ENCODE data around the gene PEX3. TPM values are rescaled to one million over a fixed set of nuclear protein-coding genes. Genes with fewer than 3 reads are reported as not detected.

Gene PEX3
- total and polyA plus RNA-seq, 2 of the 4 experiments (the other 2 are of a cell fraction), result 13.3 to 13.7 TPM

DNA sequence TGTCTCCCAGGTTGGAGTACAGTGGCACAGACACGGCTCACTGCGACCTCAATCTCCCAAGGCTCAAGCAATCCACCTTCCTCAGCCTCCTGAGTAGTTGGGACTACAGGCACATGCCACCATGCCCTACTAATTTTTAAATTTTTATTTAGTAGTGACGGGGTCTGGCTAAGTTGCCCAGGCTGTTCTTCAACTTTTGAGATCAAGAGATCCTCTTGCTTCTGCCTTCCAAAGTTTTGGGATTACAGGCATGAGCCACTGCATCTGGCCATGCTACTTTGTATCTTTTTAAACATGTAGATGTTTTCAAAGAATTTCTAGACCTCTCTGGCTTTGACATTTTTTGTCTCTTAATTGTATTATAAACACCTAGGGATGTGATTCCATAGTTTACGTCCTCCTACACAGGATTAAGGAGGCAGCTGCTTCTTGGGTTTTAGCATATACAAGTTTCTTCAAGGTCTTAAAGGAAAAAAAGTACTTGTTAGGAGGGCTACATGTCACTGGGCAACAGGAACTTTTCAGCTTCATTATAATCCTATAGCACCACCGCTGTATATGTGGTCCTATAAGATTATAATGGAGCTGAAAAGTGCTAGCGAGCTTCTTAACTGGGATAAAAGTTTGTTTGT lies 1.4 kb upstream of the PEX3 start (continued):
- no peak for TF ChIP-seq SMC3 (IDR thresholded peaks at IDR 0.05; ENCODE audit: low read depth, low read length)

DNA sequence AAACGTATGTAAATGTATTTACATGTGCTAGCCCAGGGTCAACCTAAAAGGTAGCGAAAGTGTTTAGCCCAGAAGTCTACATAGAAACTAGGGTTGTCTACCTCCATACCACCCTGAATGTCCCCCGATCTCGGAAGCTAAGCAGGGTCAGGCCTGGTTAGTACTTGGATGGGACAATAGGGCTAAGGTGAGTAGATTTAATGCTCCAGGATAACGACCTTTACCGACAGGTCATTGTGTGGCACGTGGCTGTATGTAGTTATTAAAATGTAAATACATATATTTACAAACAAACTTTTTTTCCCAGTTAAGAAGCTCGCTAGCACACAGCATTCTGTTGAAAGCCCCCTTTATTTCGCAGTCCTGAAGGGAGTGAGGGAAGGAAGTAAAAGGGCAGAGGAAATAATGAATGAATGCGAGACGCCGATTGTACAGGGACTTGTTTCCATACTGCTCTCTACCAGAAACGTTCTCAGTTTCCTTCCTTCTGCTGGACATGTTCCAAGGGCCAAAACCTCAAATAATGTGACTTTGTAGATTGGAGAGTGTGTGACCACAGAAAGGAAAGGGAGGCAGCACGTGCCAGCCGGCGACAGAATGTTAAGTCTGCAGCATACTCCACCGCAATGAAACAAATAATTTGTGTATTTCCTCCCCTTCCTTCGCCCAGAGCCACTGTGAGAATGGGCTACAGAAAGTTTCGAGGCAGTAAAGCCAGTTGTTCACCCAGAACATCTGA lies 722 bp upstream of the PEX3 start:
- ATAC-seq (ENCODE audit: low read depth), result peak; percentile 6
- peak overlapping the region; percentile 75 for H3K4me3 ChIP-seq (ENCODE audit: insufficient read depth, low read depth, low read length)
- peaks cover 2% of the 10 kb centered on the region; the same call in 1 of the 2 replicates for H3K36me3 ChIP-seq (ENCODE audit: control insufficient read depth, insufficient read depth, low read length)
- peak overlapping the region; percentile 93 for H2AFZ ChIP-seq (replicated peaks; ENCODE audit: low read length, poor library complexity)
- peak overlapping the region; percentile 61; the same call in 1 of the 2 replicates for H2AK5ac ChIP-seq (ENCODE audit: low read depth, low read length)
- no peaks in the 10 kb centered on the region for H3K9me1 ChIP-seq (ENCODE audit: insufficient read depth, low read length)
- no TSS peak for BruUV-seq (replicated peaks)
- H3K27ac ChIP-seq (ENCODE audit: insufficient read depth, low read length), result peak overlapping the region; percentile 71
- H2BK15ac ChIP-seq (ENCODE audit: low read depth, low read length), result peak overlapping the region; percentile 43; the same call in 1 of the 3 replicates
- peak; percentile 23 for DNase-seq
- peak overlapping the region; percentile 70 to 76 for H4K8ac ChIP-seq (ENCODE audit: low read depth in 2 of 2, low read length in 2 of 2)
- no peaks in the 10 kb centered on the region for H4K20me1 ChIP-seq (ENCODE audit: insufficient read depth, low read length)
- H2BK20ac ChIP-seq (ENCODE audit: low read depth, low read length), result peak overlapping the region; percentile 42; the same call in 1 of the 2 replicates
- H3K56ac ChIP-seq (ENCODE audit: extremely low read depth, insufficient read depth, low read length), result peak overlapping the region; percentile 89
- no peaks in the 10 kb centered on the region for H3K9me3 ChIP-seq (ENCODE audit: control insufficient read depth, insufficient read depth, low read length)
- peaks cover 15 to 41% of the 10 kb centered on the region in 2 experiments for H3K79me1 ChIP-seq (ENCODE audit: low read depth in 1 of 2, low read length in 2 of 2)
- peak overlapping the region; percentile 81 for H2AK9ac ChIP-seq (replicated peaks; ENCODE audit: low read depth, low read length, poor library complexity)
- ChIA-PET POLR2A (ENCODE audit: unreplicated experiment) (interaction anchor here (0.6 kb wide), 2 partner anchors 297 to 1185 kb away, joined by 4 to 5 read pairs; no protein-coding TSS in a partner anchor), CTCF (no interaction called here)
- H4K5ac ChIP-seq (ENCODE audit: low read depth, low read length), result peak overlapping the region; percentile 41
- peak overlapping the region; percentile 30 for H3K18ac ChIP-seq (ENCODE audit: low read depth, low read length)
- TF ChIP-seq SMC3 (IDR thresholded peaks at IDR 0.05; ENCODE audit: low read depth, low read length) (no peak), BHLHE40 (IDR thresholded peaks at IDR 0.05; ENCODE audit: low read depth, low read length) (peak; percentile 68; the same call in 1 of the 2 replicates)
- in situ Hi-C loops (cut with MboI; ENCODE audit: low sequenced_read_pairs) (no loop called here), dilution Hi-C loops (cut with HindIII; ENCODE audit: low sequenced_read_pairs, unreplicated experiment) (no loop called here), intact Hi-C loops (cut with micrococcal nuclease) (loop anchor here (5.0 to 10.0 kb wide), 2 partner anchors 107 to 565 kb away; no protein-coding TSS in a partner anchor)
- H3K14ac ChIP-seq (replicated peaks; ENCODE audit: low read depth, low read length), result peak overlapping the region; percentile 35
- H3K4ac ChIP-seq (ENCODE audit: low read depth, low read length), result peak overlapping the region; percentile 78
- peak overlapping the region; percentile 99 for H3K4me2 ChIP-seq (ENCODE audit: low read depth, low read length)
- peak overlapping the region; percentile 91 for H3K23ac ChIP-seq (ENCODE audit: low read depth, low read length)
- peak overlapping the region; percentile 74 for H2BK120ac ChIP-seq (ENCODE audit: low read depth, low read length)
- WGBS, 2 experiments (ENCODE audit: extremely low coverage in 2 of 2, insufficient read length in 1 of 2), result no CpG with 5 or more reads among the region's 19 CpGs
- H3K9ac ChIP-seq (ENCODE audit: low read depth, low read length), result peak overlapping the region; percentile 87
- no peaks in the 10 kb centered on the region for H3K27me3 ChIP-seq (ENCODE audit: control insufficient read depth, insufficient read depth, low read length)
- peak overlapping the region; percentile 16 for H2BK5ac ChIP-seq (ENCODE audit: low read depth, low read length, poor library complexity, severe bottlenecking)
- H3K4me1 ChIP-seq (ENCODE audit: control insufficient read depth, insufficient read depth, low read length), result peaks cover 7% of the 10 kb centered on the region
- H4K91ac ChIP-seq (ENCODE audit: insufficient read depth, low read depth, low read length), result peak overlapping the region; percentile 49
